GM12801 (cell line): ENCODE measurements around the gene VIPR1.

ENCODE experiments used
- TF ChIP-seq, protein P1 (sequence below): IDR thresholded peaks from one replicate; pipeline ENCODE4 v1.5.1; 2011; ENCODE audit warnings: control low read depth; ENCODE audit not compliant: insufficient read length; ENCODE audit errors: extremely low read depth

VIPR1 gene

GRCh38 chr3:42473083-42473932 lies 29.1 kb upstream of the VIPR1 start:
- TF ChIP-seq, protein P1, sequence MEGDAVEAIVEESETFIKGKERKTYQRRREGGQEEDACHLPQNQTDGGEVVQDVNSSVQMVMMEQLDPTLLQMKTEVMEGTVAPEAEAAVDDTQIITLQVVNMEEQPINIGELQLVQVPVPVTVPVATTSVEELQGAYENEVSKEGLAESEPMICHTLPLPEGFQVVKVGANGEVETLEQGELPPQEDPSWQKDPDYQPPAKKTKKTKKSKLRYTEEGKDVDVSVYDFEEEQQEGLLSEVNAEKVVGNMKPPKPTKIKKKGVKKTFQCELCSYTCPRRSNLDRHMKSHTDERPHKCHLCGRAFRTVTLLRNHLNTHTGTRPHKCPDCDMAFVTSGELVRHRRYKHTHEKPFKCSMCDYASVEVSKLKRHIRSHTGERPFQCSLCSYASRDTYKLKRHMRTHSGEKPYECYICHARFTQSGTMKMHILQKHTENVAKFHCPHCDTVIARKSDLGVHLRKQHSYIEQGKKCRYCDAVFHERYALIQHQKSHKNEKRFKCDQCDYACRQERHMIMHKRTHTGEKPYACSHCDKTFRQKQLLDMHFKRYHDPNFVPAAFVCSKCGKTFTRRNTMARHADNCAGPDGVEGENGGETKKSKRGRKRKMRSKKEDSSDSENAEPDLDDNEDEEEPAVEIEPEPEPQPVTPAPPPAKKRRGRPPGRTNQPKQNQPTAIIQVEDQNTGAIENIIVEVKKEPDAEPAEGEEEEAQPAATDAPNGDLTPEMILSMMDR: no peak

DNA sequence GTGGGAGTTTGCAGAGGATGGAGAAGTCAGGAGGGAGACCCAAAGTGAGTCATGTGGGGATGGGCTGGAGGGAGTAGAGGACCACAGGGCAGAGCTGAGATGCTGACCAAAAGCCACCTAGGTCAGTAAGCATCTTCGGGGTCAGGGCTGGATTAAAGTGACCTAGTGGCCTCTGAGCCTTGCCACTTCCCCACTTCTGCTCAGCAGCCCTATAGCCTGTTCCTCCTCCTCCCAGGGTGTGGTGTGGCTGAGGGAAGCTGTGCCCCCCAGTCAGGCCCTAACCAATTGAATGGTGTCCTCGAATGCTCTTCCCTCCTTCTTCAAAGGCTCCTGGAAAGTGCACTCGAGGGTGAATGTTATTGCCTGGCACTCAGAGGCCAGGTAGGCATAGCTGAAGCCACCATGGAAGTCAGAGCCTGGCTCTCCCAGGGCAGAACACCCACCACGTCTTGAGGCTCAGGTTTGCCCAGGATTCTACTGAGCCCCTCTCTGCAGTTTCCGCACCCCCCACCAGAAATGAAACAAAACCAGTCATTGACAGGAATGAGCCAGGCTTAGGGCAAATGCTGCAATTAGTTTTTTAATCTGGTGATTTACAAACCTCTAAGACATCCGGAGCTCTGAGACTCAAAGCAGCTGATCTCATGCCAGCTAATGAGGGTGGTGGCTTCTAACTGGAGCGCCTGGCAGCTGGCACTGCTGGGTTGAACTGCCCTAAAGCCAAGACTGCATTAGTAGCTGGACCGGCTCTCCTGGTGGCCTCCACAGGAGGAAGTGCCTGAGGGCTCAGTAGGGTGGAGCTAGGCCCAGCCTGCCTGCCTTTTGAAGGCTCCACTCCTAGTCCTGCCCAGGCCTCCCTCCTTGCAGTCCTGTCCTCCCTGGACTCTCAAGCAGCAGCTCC lies 26.0 kb upstream of the VIPR1 start:
- TF ChIP-seq, protein P1: no peak

DNA sequence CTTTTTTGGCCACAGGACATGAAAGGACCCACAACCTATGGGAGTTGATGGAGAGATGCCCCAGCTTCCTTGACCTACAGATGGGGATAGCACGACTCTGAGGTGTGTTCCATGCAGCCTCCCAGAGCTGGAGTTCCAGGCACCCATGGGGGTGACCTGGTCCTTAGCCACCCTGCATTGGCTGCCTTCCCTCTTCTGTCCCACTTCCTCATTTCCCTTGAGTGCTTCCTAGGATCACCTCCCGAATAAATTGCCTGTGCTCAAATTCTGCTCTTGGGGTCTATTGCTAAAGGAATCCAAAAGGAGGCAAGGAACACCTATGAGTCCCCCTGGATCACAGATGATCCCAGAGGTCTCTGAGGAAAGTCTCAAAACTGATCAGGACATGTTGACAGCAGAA lies 24.7 kb upstream of the VIPR1 start:
- TF ChIP-seq, protein P1: no peak

DNA sequence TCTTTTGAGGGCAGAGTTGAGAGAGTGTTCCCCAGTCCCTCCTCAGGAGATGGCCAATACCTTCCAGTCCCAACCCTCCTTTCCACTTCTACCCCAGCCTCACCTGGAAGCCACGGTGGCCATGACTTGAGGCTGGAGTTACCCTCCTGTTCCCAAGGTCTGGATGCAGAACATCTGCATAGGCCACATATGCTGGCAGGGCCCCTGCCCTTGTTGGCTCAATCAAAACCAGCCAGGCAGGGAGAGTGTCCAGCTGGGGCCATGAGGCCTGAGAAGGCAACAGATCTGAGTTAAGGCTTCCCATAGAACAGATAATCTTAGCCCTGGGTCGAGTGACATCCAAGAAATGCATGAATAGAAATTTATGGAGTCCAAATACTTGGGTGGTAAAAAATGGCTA lies 23.6 kb upstream of the VIPR1 start:
- TF ChIP-seq, protein P1: no peak

GRCh38 chr3:42486814-42487565 lies 15.5 kb upstream of the VIPR1 start:
- TF ChIP-seq, protein P1: no peak

DNA sequence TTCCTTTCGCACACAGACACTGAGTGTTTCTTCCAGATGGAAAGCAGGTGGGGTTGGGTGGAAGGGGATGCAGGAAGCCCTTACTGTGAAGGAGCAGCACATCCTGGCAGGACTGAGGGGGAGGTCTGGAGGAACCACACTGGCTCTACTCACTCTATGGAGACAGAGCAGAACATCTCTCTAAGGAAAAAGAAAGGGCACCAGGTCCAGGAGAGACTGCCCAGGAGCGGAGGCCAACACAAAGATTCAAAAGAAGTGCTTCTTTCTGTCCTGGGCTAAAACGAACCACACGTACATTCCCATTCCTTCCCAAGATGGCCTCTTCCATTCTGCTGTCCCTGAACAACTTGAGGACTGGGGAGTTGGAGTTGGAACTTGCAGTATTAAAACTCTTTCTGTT lies 13.8 kb upstream of the VIPR1 start:
- TF ChIP-seq, protein P1: no peak
